HG02623 (cell line): ENCODE measurements around the gene IL1RL1.

ENCODE experiments used
- ATAC-seq: cut with Tn5 transposase; IDR thresholded peaks from one replicate; pipeline ENCODE4 v1.9.1; 2021; ENCODE audit warnings: moderate library complexity; ENCODE audit not compliant: unreplicated experiment

IL1RL1 gene

GRCh38 chr2:102310964-102311640 lies at the start of gene IL1RL1:
IL1RL1 (plus strand) TSS chr2:102311563; CDS start chr2:102338265, 26,702 bp downstream.
- ATAC-seq: no peak

- no peak for ATAC-seq
These were observed 48.9 kb upstream of the IL1RL1 start for GRCh38 chr2:102262216-102263129.

- ATAC-seq: no peak
These were observed 46.4 kb upstream of the IL1RL1 start for GRCh38 chr2:102264952-102265351.

GRCh38 chr2:102266204-102266603 lies 45.2 kb upstream of the IL1RL1 start:
- ATAC-seq: no peak

- ATAC-seq: no peak
These were observed 43.6 kb upstream of the IL1RL1 start for GRCh38 chr2:102267774-102268173.

- no peak for ATAC-seq
These were observed 42.7 kb upstream of the IL1RL1 start for GRCh38 chr2:102268510-102269199.

GRCh38 chr2:102269200-102269524 lies 42.2 kb upstream of the IL1RL1 start:
- ATAC-seq: no peak

- ATAC-seq: no peak
These were observed 39.5 kb upstream of the IL1RL1 start for GRCh38 chr2:102271844-102272243.

- ATAC-seq: no peak
These were observed 37.6 kb upstream of the IL1RL1 start for GRCh38 chr2:102273619-102274211.

GRCh38 chr2:102276549-102277201 lies 34.7 kb upstream of the IL1RL1 start:
- no peak for ATAC-seq

- no peak for ATAC-seq
These were observed 34.1 kb upstream of the IL1RL1 start for GRCh38 chr2:102277202-102277700.

GRCh38 chr2:102278720-102279390 lies 32.5 kb upstream of the IL1RL1 start:
- ATAC-seq: no peak

- ATAC-seq: no peak
These were observed 32.0 kb upstream of the IL1RL1 start for GRCh38 chr2:102279391-102279735.

GRCh38 chr2:102282678-102283091 lies 28.7 kb upstream of the IL1RL1 start:
- ATAC-seq: no peak

- no peak for ATAC-seq
These were observed 27.4 kb upstream of the IL1RL1 start for GRCh38 chr2:102283996-102284395.

GRCh38 chr2:102284611-102285010 lies 26.8 kb upstream of the IL1RL1 start:
- no peak for ATAC-seq

GRCh38 chr2:102285368-102285767 lies 26.0 kb upstream of the IL1RL1 start:
- no peak for ATAC-seq

GRCh38 chr2:102286041-102286440 lies 25.3 kb upstream of the IL1RL1 start:
- no peak for ATAC-seq

- no peak for ATAC-seq
These were observed 22.2 kb upstream of the IL1RL1 start for GRCh38 chr2:102289129-102289528.

GRCh38 chr2:102290594-102290993 lies 20.8 kb upstream of the IL1RL1 start:
- ATAC-seq: no peak
